Ectodermal cell (in vitro differentiated cells): ENCODE data around the gene AKT1.
A peak's percentile ranks its signal among the peaks of the same experiment; 100 is the strongest.

ENCODE experiments used
- H3K27ac ChIP-seq: 2 replicates; pipeline ENCODE4 v1.7.0; 2013; ENCODE audit warnings: mild to moderate bottlenecking, low read depth, low read length; ENCODE audit not compliant: insufficient read depth, poor library complexity, severe bottlenecking
- H3K27me3 ChIP-seq: 2 replicates; pipeline ENCODE4 v1.7.0; 2013; ENCODE audit warnings: mild to moderate bottlenecking, low read length; ENCODE audit not compliant: insufficient read depth, control insufficient read depth, poor library complexity, severe bottlenecking
- H3K36me3 ChIP-seq: one replicate; pipeline ENCODE4 v1.7.0; 2013; ENCODE audit warnings: low read length; ENCODE audit not compliant: control insufficient read depth, insufficient read depth
- H3K4me1 ChIP-seq: one replicate; pipeline ENCODE4 v1.7.0; 2013; ENCODE audit warnings: low read length; ENCODE audit not compliant: control insufficient read depth, insufficient read depth
- H3K4me3 ChIP-seq: 2 replicates; pipeline ENCODE4 v1.7.0; 2013; ENCODE audit warnings: low read depth, low read length, control low read depth; ENCODE audit not compliant: insufficient read depth
- H3K9me3 ChIP-seq: 2 replicates; pipeline ENCODE4 v1.7.0; 2013; ENCODE audit warnings: mild to moderate bottlenecking, low read length, moderate library complexity; ENCODE audit not compliant: control insufficient read depth
- WGBS, 2 experiments: methylation state at CpG; one replicate each; pipeline ENCODE4 v1.1.7; 2013; ENCODE audit warnings: missing lambda C conversion rate in 2 of 2; 5-methylcytosine and 5-hydroxymethylcytosine counted together

The AKT1 gene

GRCh38 chr14:104827177-104828055 lies 31.9 kb upstream of the AKT1 start:
- Histone ChIP-seq H3K36me3 (no peaks in the 10 kb centered on the region), H3K27me3 (peaks cover 35% of the 10 kb centered on the region), H3K4me1 (peaks cover 6% of the 10 kb centered on the region), H3K9me3 (no peaks in the 10 kb centered on the region), H3K27ac (no peak overlapping the region), H3K4me3 (peak overlapping the region; percentile 57)
- 5% methylated on average over 39 of the region's 39 CpGs for WGBS, 2 experiments

- Histone ChIP-seq H3K27me3 (peaks cover 35% of the 10 kb centered on the region), H3K36me3 (no peaks in the 10 kb centered on the region), H3K9me3 (no peaks in the 10 kb centered on the region), H3K4me3 (peak overlapping the region; percentile 57), H3K27ac (no peak overlapping the region), H3K4me1 (peaks cover 6% of the 10 kb centered on the region)
- 1 to 2% methylated on average over 27 of the region's 27 CpGs for WGBS, 2 experiments
Measured at GRCh38 chr14:104826861-104827176, 31.3 kb upstream of the AKT1 start.

- no peaks in the 10 kb centered on the region for H3K9me3 ChIP-seq
- peaks cover 35% of the 10 kb centered on the region for H3K27me3 ChIP-seq
- H3K4me3 ChIP-seq, result peak overlapping the region; percentile 57
- H3K36me3 ChIP-seq, result no peaks in the 10 kb centered on the region
- WGBS, 2 experiments, result 0 to 1% methylated on average over 54 of the region's 54 CpGs
- no peak overlapping the region for H3K27ac ChIP-seq
- peaks cover 6% of the 10 kb centered on the region for H3K4me1 ChIP-seq
Measured at GRCh38 chr14:104826189-104826860, 30.8 kb upstream of the AKT1 start.

GRCh38 chr14:104824353-104824997 lies 28.9 kb upstream of the AKT1 start:
- Histone ChIP-seq H3K4me1 (peaks cover 6% of the 10 kb centered on the region), H3K36me3 (no peaks in the 10 kb centered on the region), H3K4me3 (no peak overlapping the region), H3K27me3 (peaks cover 35% of the 10 kb centered on the region), H3K27ac (no peak overlapping the region), H3K9me3 (no peaks in the 10 kb centered on the region)
- 94 to 96% methylated on average over 2 of the region's 2 CpGs for WGBS, 2 experiments

- Histone ChIP-seq H3K36me3 (no peaks in the 10 kb centered on the region), H3K4me1 (peaks cover 6% of the 10 kb centered on the region), H3K9me3 (no peaks in the 10 kb centered on the region), H3K4me3 (no peak overlapping the region), H3K27me3 (peaks cover 35% of the 10 kb centered on the region), H3K27ac (no peak overlapping the region)
- 88% methylated on average over 22 of the region's 22 CpGs for WGBS, 2 experiments
Measured at GRCh38 chr14:104822821-104823615, 27.5 kb upstream of the AKT1 start.

GRCh38 chr14:104821971-104822608 lies 26.5 kb upstream of the AKT1 start:
- Histone ChIP-seq H3K4me1 (peaks cover 1% of the 10 kb centered on the region), H3K36me3 (no peaks in the 10 kb centered on the region), H3K4me3 (no peak overlapping the region), H3K27me3 (peaks cover 29% of the 10 kb centered on the region), H3K9me3 (no peaks in the 10 kb centered on the region), H3K27ac (no peak overlapping the region)
- 89% methylated on average over 27 of the region's 27 CpGs for WGBS, 2 experiments

GRCh38 chr14:104821229-104821945 lies 25.8 kb upstream of the AKT1 start:
- H3K9me3 ChIP-seq, result no peaks in the 10 kb centered on the region

GRCh38 chr14:104820669-104821228 lies 25.2 kb upstream of the AKT1 start:
- 41 to 43% methylated on average over 22 of the region's 22 CpGs for WGBS, 2 experiments
- H3K9me3 ChIP-seq, result no peaks in the 10 kb centered on the region
- H3K27me3 ChIP-seq, result peaks cover 18% of the 10 kb centered on the region
- no peaks in the 10 kb centered on the region for H3K36me3 ChIP-seq
- no peak overlapping the region for H3K4me3 ChIP-seq
- no peak overlapping the region for H3K27ac ChIP-seq
- no peaks in the 10 kb centered on the region for H3K4me1 ChIP-seq

More at GRCh38 chr14:104821229-104821945, 25.8 kb upstream of the AKT1 start:
- Histone ChIP-seq H3K4me3 (no peak overlapping the region), H3K36me3 (no peaks in the 10 kb centered on the region), H3K4me1 (no peaks in the 10 kb centered on the region), H3K27me3 (peaks cover 24% of the 10 kb centered on the region), H3K27ac (no peak overlapping the region)
- WGBS, 2 experiments, result 90 to 92% methylated on average over 23 of the region's 23 CpGs

- Histone ChIP-seq H3K27ac (no peak overlapping the region), H3K36me3 (no peaks in the 10 kb centered on the region), H3K9me3 (no peaks in the 10 kb centered on the region), H3K4me1 (no peaks in the 10 kb centered on the region), H3K4me3 (no peak overlapping the region), H3K27me3 (peaks cover 4% of the 10 kb centered on the region)
- WGBS, 2 experiments, result 93 to 94% methylated on average over 12 of the region's 12 CpGs
Measured at GRCh38 chr14:104819361-104819781, 23.8 kb upstream of the AKT1 start.
